Hepatocyte (in vitro differentiated cells): ENCODE data around the gene FBXO41. TPM values are rescaled to one million over a fixed set of nuclear protein-coding genes. Genes with fewer than 3 reads are reported as not detected.

ENCODE experiments used
- DNase-seq: peaks from one replicate; pipeline ENCODE4 v3.0.0-alpha.2; 2016; ENCODE audit warnings: low spot score
- H2AFZ ChIP-seq: fragments of 200-600 bp; sonication (generic); 2 replicates; pipeline ENCODE4 v1.6.0; 2016; ENCODE audit warnings: antibody characterized with exemption, mild to moderate bottlenecking
- H3K27ac ChIP-seq: fragments of 200-600 bp; sonication (generic); 2 replicates; pipeline ENCODE4 v1.5.1; 2016; ENCODE audit warnings: mild to moderate bottlenecking
- H3K27me3 ChIP-seq: fragments of 200-600 bp; sonication (generic); 2 replicates; pipeline ENCODE4 v1.6.1; 2016
- H3K36me3 ChIP-seq: fragments of 200-600 bp; sonication (generic); replicated peaks from 2 replicates; pipeline ENCODE4 v1.5.1; 2016; ENCODE audit warnings: low read depth; ENCODE audit not compliant: insufficient read depth
- H3K4me1 ChIP-seq: fragments of 200-600 bp; sonication (generic); 2 replicates; pipeline ENCODE4 v1.5.1; 2016; ENCODE audit warnings: mild to moderate bottlenecking, moderate library complexity; ENCODE audit not compliant: insufficient read depth
- H3K4me2 ChIP-seq: fragments of 200-600 bp; sonication (generic); 2 replicates; pipeline ENCODE4 v1.6.0; 2016
- H3K4me3 ChIP-seq: fragments of 200-600 bp; sonication (generic); 2 replicates; pipeline ENCODE4 v1.5.1; 2016; ENCODE audit warnings: mild to moderate bottlenecking
- H3K79me2 ChIP-seq: fragments of 200-600 bp; sonication (generic); 2 replicates; pipeline ENCODE4 v1.6.0; 2017; ENCODE audit warnings: mild to moderate bottlenecking
- H3K9me2 ChIP-seq: fragments of 200-600 bp; sonication (generic); replicated peaks from 2 replicates; pipeline ENCODE4 v1.6.0; 2017; ENCODE audit warnings: mild to moderate bottlenecking; ENCODE audit not compliant: insufficient read depth
- H3K9me3 ChIP-seq: fragments of 200-600 bp; sonication (generic); 2 replicates; pipeline ENCODE4 v1.5.1; 2016; ENCODE audit warnings: low read depth, mild to moderate bottlenecking
- H4K20me1 ChIP-seq: fragments of 200-600 bp; sonication (generic); 2 replicates; pipeline ENCODE4 v1.6.0; 2016; ENCODE audit warnings: mild to moderate bottlenecking; ENCODE audit not compliant: insufficient read depth, poor library complexity, severe bottlenecking
- CTCF ChIP-seq: fragments of 200-600 bp; sonication (generic); IDR thresholded peaks from 2 replicates; pipeline ENCODE4 v1.5.1; 2016; ENCODE audit warnings: antibody characterized with exemption, mild to moderate bottlenecking; ENCODE audit not compliant: poor library complexity
- EZH2 ChIP-seq: fragments of 200-600 bp; sonication (generic); IDR thresholded peaks from 2 replicates; pipeline ENCODE4 v1.6.1; 2016; ENCODE audit warnings: antibody characterized with exemption, mild to moderate bottlenecking, borderline replicate concordance
- EZH2phosphoT487 ChIP-seq: fragments of 200-600 bp; sonication (generic); IDR thresholded peaks from one replicate; pipeline ENCODE4 v1.6.1; 2018; ENCODE audit warnings: antibody characterized with exemption, mild to moderate bottlenecking, low read depth, moderate library complexity; ENCODE audit not compliant: unreplicated experiment, severe bottlenecking
- WGBS: methylation state at CpG from one replicate; pipeline ENCODE4 v1.1.6; 2016; ENCODE audit warnings: low lambda C conversion rate; ENCODE audit errors: missing lambda C conversion rate; 5-methylcytosine and 5-hydroxymethylcytosine counted together
- polyA plus RNA-seq: library from polyadenylated mRNA; unstranded; fragments of >200 nt; fragmentation: Nextera tagmentation; extraction: Ambion mirVana; gene quantifications from 2 replicates; pipeline ENCODE4 v1.2.1, GENCODE V29; 2016
- total RNA-seq: library from RNA; depleted of rRNA; stranded (reverse); fragments of >200 nt; gene quantifications from 2 replicates; pipeline ENCODE4 v1.2.3, GENCODE V29; 2014

The FBXO41 gene
- total and polyA plus RNA-seq, 2 experiments from 2014 or later, result 1.2 to 2.1 TPM

GRCh38 chr2:73256618-73256922 is 27.7 kb downstream of the FBXO41 start:
- Histone ChIP-seq H3K27ac (no peak overlapping the region), H3K9me2 (no peaks in the 10 kb centered on the region)

GRCh38 chr2:73255907-73256617 is 28.2 kb downstream of the FBXO41 start:
- Histone ChIP-seq H3K4me1 (no peaks in the 10 kb centered on the region), H3K79me2 (no peaks in the 10 kb centered on the region), H3K27me3 (no peaks in the 10 kb centered on the region), H3K9me3 (no peaks in the 10 kb centered on the region), H3K36me3 (no peaks in the 10 kb centered on the region), H2AFZ (no peak overlapping the region), H3K27ac (no peak overlapping the region), H4K20me1 (no peaks in the 10 kb centered on the region), H3K4me2 (no peak overlapping the region), H3K4me3 (no peak overlapping the region), H3K9me2 (no peaks in the 10 kb centered on the region)
- WGBS, result 81% methylated on average over 5 of the region's 5 CpGs
- DNase-seq, result no peak
- TF ChIP-seq EZH2 (no peak), CTCF (no peak), EZH2phosphoT487 (no peak)

More at GRCh38 chr2:73256618-73256922, 27.7 kb downstream of the FBXO41 start:
- H4K20me1 ChIP-seq, result no peaks in the 10 kb centered on the region
- H2AFZ ChIP-seq, result no peak overlapping the region
- no peaks in the 10 kb centered on the region for H3K79me2 ChIP-seq
- no peak for DNase-seq
- no peak overlapping the region for H3K4me2 ChIP-seq
- no peaks in the 10 kb centered on the region for H3K36me3 ChIP-seq
- H3K4me1 ChIP-seq, result no peaks in the 10 kb centered on the region
- WGBS, result 31% methylated on average over 1 of the region's 1 CpG
- H3K4me3 ChIP-seq, result no peak overlapping the region
- no peaks in the 10 kb centered on the region for H3K27me3 ChIP-seq
- no peaks in the 10 kb centered on the region for H3K9me3 ChIP-seq
- TF ChIP-seq EZH2phosphoT487 (no peak), EZH2 (no peak), CTCF (no peak)

DNA sequence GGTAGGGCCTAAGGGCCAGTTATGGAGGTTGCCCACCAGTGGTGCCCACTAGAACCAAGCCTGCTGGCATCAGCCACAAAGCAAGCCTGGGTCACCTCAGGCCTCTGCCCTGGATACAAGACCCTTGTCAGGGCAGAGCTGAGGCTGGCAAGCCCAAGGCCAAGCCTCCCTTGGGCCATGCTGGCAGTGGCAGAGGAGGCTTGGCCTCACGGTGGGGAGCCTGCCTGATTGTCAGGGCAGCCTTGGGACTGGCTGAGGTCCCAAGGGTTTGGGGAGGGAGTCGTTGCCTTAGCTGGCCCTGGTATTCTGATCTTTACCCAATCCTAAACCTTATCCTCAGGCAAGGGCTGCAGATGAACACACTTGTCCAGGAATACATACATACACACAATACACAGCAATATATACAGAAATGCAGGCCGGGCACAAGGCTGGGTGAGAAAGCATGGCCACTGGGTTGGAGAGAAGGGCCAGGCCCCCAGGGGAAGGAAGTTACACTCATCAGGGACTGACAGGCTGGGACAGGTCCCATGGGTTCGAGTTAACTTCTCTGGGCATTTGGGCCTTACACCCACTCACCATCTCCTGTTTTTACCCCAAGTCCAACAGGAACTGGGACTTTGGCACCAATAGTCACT is 29.2 kb downstream of the FBXO41 start:
- no peaks in the 10 kb centered on the region for H3K79me2 ChIP-seq
- TF ChIP-seq EZH2 (no peak), EZH2phosphoT487 (no peak), CTCF (no peak)
- H3K27me3 ChIP-seq, result no peaks in the 10 kb centered on the region
- WGBS, result 72% methylated on average over 4 of the region's 4 CpGs
- no peak for DNase-seq
- H3K9me3 ChIP-seq, result no peaks in the 10 kb centered on the region
- H3K9me2 ChIP-seq, result no peaks in the 10 kb centered on the region
- no peak overlapping the region for H3K27ac ChIP-seq
- no peak overlapping the region for H2AFZ ChIP-seq
- H3K36me3 ChIP-seq, result no peaks in the 10 kb centered on the region
- no peaks in the 10 kb centered on the region for H3K4me1 ChIP-seq
- H4K20me1 ChIP-seq, result no peaks in the 10 kb centered on the region
- no peak overlapping the region for H3K4me2 ChIP-seq
- H3K4me3 ChIP-seq, result no peak overlapping the region
